IPS DF 6.9 (cell line): ENCODE data around the gene PLXNA1.

Experiments used
- DNase-seq: peaks from one replicate; pipeline ENCODE4 v3.0.0-alpha.2; 2013; ENCODE audit warnings: low read depth, low spot score
- H3K27ac ChIP-seq: one replicate; pipeline ENCODE4 v1.5.1; 2013; ENCODE audit warnings: low read length, control low read depth
- H3K27me3 ChIP-seq: 2 replicates; pipeline ENCODE4 v1.6.1; 2013; ENCODE audit warnings: mild to moderate bottlenecking, low read length; ENCODE audit not compliant: control insufficient read depth, insufficient read depth
- H3K36me3 ChIP-seq: 2 replicates; pipeline ENCODE4 v1.6.1; 2013; ENCODE audit warnings: low read length; ENCODE audit not compliant: control insufficient read depth, insufficient read depth
- H3K4me1 ChIP-seq: 2 replicates; pipeline ENCODE4 v1.6.1; 2013; ENCODE audit warnings: low read length; ENCODE audit not compliant: control insufficient read depth, insufficient read depth
- H3K4me3 ChIP-seq: 2 replicates; pipeline ENCODE4 v1.5.1; 2013; ENCODE audit warnings: mild to moderate bottlenecking, low read length
- H3K9me3 ChIP-seq: 2 replicates; pipeline ENCODE4 v1.6.1; 2013; ENCODE audit warnings: low read length, inconsistent platforms; ENCODE audit not compliant: control insufficient read depth, insufficient read depth
- WGBS: extraction: QIAGEN DNeasy Blood & Tissue Kit; methylation state at CpG from one replicate; pipeline ENCODE4 v1.1.7; 2013; ENCODE audit warnings: mixed read lengths, missing lambda C conversion rate; ENCODE audit not compliant: insufficient read length, insufficient coverage; 5-methylcytosine and 5-hydroxymethylcytosine counted together

The PLXNA1 gene

DNA sequence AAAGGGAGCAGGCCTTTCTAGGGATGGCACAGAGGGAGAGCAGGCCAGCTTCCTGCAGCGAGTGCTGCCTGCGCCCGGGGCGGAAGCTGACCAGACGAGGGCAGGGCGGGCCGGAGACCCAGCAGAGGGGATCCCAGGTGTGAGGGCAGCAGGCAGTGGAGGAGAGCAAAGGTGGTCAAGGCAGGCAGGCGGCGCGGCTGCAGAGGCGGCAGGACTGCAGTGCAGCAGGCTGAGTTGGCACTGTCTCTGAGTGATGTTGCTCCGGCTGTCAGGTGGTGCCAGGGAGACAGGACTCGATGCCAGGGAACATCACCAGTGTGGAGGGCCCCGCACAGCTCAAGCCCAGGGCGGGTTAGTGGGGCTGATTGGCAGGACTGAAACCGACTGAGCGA is 22.3 kb upstream of the PLXNA1 start:
- DNase-seq = no peak
- no peak overlapping the region for H3K27ac ChIP-seq

DNA sequence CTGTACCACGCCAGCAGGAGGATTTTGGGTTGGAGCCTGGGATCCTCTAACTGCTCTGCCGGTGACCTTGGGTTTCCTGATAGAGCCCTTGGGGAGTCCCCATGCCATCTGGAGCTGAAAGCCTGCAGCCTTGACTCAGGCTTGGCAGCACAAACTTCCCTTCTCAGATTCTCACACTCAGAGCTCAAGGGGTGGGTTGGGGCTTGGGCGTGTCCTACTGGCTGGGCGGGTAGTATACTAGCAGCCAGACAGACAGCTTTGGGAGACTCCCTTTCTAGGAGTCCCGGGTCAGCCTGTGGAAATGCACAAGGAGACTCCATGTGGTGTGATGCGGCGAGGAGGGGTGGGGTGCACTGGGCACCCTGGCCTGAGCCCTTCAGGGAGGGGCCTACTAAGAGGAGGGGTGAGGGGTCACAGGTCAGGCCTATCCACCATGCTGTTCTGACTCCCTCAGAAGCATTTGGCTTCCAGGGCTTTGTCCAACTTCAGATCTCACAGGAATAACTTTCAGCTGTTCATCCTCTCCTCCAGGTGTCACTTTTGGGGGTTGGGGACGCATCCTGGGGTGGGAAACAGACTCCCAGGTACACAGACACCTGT is 21.6 kb upstream of the PLXNA1 start:
- no peaks in the 10 kb centered on the region for H3K27me3 ChIP-seq
- H3K4me1 ChIP-seq = no peaks in the 10 kb centered on the region
- DNase-seq = no peak
- H3K9me3 ChIP-seq = no peaks in the 10 kb centered on the region
- H3K27ac ChIP-seq = no peak overlapping the region
- no peaks in the 10 kb centered on the region for H3K36me3 ChIP-seq
- no peak overlapping the region for H3K4me3 ChIP-seq
- WGBS = no CpG with 5 or more reads among the region's 8 CpGs

More for the DNA sequence above, 22.3 kb upstream of the PLXNA1 start:
- Histone ChIP-seq H3K4me3 (no peak overlapping the region), H3K27me3 (no peaks in the 10 kb centered on the region), H3K9me3 (no peaks in the 10 kb centered on the region), H3K4me1 (no peaks in the 10 kb centered on the region), H3K36me3 (no peaks in the 10 kb centered on the region)
- WGBS = no CpG with 5 or more reads among the region's 17 CpGs

DNA sequence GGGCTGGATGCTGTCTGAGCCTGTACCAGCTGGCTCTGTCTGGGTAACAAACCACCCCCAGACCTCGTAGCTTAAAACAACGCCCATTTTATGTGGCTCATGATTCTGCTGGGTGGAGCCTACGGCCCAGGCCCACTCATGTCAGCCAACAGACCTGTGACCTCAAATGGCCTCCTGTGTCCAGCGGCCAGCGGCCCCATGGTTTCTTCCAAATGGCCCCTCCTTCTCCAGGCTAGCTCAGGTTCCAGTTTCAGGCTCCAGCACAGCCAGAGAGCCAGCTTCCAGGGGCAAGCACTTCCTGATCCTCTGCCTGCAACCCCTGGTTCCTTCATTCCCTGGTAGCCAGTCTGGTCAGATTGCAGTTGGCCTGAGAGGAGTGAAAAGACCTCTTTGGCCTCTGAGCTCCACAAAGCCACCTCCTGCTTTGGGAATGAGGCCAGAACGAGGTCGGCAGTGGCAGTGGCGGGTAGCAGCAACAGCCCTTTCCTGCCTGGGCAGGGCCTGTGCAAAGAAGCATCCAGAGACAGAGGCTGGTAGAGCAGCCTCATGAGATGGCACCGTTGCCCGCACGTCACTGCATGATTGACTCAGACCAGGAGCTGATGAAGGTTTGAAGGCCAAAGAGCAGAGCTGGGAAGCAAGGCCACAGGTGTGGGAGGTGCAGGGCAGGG is 21.0 kb upstream of the PLXNA1 start:
- H3K4me3 ChIP-seq = no peak overlapping the region
- no CpG with 5 or more reads among the region's 11 CpGs for WGBS
- DNase-seq = no peak
- no peaks in the 10 kb centered on the region for H3K4me1 ChIP-seq
- H3K27ac ChIP-seq = no peak overlapping the region
- no peaks in the 10 kb centered on the region for H3K27me3 ChIP-seq
- no peaks in the 10 kb centered on the region for H3K36me3 ChIP-seq
- no peaks in the 10 kb centered on the region for H3K9me3 ChIP-seq

DNA sequence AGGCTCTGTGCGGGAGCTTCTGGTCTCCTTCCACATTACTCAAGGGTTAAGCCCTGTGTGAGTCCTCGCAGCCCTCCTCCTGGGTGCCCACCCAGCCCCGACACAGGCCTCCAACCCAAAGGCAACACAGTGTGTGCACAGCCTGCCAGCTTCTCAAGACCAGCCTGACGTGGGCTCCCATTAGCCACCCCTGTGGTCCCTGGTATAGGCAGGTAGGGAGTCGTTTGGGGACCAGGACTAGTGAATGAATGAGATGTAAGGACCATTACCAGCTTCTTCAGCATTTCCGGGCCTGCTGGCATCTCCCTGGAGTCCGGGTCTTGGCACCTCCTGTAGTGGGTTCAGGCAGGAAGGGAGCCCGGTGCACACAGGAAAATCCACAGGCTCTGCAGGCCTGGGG is 20.2 kb upstream of the PLXNA1 start:
- Histone ChIP-seq H3K4me3 (no peak overlapping the region), H3K27me3 (no peaks in the 10 kb centered on the region), H3K36me3 (no peaks in the 10 kb centered on the region), H3K27ac (no peak overlapping the region), H3K4me1 (no peaks in the 10 kb centered on the region), H3K9me3 (no peaks in the 10 kb centered on the region)
- DNase-seq = no peak
- WGBS = no CpG with 5 or more reads among the region's 8 CpGs

- no peaks in the 10 kb centered on the region for H3K4me1 ChIP-seq
- no peak overlapping the region for H3K4me3 ChIP-seq
- no CpG with 5 or more reads among the region's 7 CpGs for WGBS
- H3K27ac ChIP-seq = no peak overlapping the region
- no peaks in the 10 kb centered on the region for H3K36me3 ChIP-seq
- H3K27me3 ChIP-seq = no peaks in the 10 kb centered on the region
- H3K9me3 ChIP-seq = no peaks in the 10 kb centered on the region
- DNase-seq = no peak
These were observed 19.4 kb upstream of the PLXNA1 start for GRCh38 chr3:126963261-126964190.

- no CpG with 5 or more reads among the region's 7 CpGs for WGBS
- DNase-seq = no peak
- Histone ChIP-seq H3K36me3 (no peaks in the 10 kb centered on the region), H3K9me3 (no peaks in the 10 kb centered on the region), H3K4me3 (no peak overlapping the region), H3K4me1 (no peaks in the 10 kb centered on the region), H3K27me3 (no peaks in the 10 kb centered on the region), H3K27ac (no peak overlapping the region)
These were observed 18.7 kb upstream of the PLXNA1 start for GRCh38 chr3:126964261-126964660.

- no peaks in the 10 kb centered on the region for H3K9me3 ChIP-seq
- no peaks in the 10 kb centered on the region for H3K36me3 ChIP-seq
- no CpG with 5 or more reads among the region's 10 CpGs for WGBS
- H3K4me1 ChIP-seq = no peaks in the 10 kb centered on the region
- H3K27ac ChIP-seq = no peak overlapping the region
- no peak overlapping the region for H3K4me3 ChIP-seq
- H3K27me3 ChIP-seq = no peaks in the 10 kb centered on the region
- no peak for DNase-seq
These were observed 18.0 kb upstream of the PLXNA1 start for GRCh38 chr3:126964950-126965349.

DNA sequence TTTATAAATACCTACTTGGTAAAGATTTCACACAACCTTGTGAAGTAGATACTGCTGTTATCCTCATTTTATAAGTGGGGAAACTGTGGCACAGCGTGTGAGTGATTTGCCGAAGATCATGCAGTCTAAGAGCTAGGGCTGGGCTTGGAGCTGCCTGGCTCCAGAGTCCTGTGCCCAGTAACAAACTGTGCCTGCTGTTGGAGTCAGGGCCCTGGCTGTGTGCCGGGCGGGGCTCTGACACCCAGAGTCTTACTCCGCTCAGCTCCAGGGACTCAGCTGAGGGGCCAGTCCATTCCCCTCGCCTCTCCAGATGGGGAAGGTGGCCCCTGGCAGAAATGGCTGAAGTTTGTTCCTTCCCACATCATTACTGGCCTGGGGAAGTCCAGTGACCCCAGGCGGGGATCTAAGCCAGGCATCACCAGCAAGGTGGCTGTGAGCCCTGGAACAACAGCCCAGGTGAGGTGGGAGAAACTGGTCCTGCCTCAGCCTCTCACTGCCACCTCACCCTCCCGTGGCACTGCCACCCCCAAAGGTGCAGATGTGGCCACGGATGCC is 17.3 kb upstream of the PLXNA1 start:
- no CpG with 5 or more reads among the region's 9 CpGs for WGBS

GRCh38 chr3:126967386-126967785 is 15.5 kb upstream of the PLXNA1 start:
- no peaks in the 10 kb centered on the region for H3K27me3 ChIP-seq
- H3K27ac ChIP-seq = no peak overlapping the region
- WGBS = no CpG with 5 or more reads among the region's 10 CpGs
- no peaks in the 10 kb centered on the region for H3K9me3 ChIP-seq
- DNase-seq = no peak
- no peak overlapping the region for H3K4me3 ChIP-seq
- H3K4me1 ChIP-seq = no peaks in the 10 kb centered on the region
- no peaks in the 10 kb centered on the region for H3K36me3 ChIP-seq

More for the DNA sequence above, 17.3 kb upstream of the PLXNA1 start:
- no peak for DNase-seq
- Histone ChIP-seq H3K27me3 (no peaks in the 10 kb centered on the region), H3K27ac (no peak overlapping the region), H3K9me3 (no peaks in the 10 kb centered on the region), H3K36me3 (no peaks in the 10 kb centered on the region), H3K4me3 (no peak overlapping the region), H3K4me1 (no peaks in the 10 kb centered on the region)
